ENCODE results near the gene FAM3B. TPM values are rescaled to one million over a fixed set of nuclear protein-coding genes. Genes with fewer than 3 reads are reported as not detected.
"Not testable (repeated sequence)": the region's sequence is repeated elsewhere in the genome, so short reads cannot be mapped to it uniquely, and the experiment has no call there.

Gene FAM3B
- total RNA-seq, 1 donor from 2014 or later, result not detected

DNA sequence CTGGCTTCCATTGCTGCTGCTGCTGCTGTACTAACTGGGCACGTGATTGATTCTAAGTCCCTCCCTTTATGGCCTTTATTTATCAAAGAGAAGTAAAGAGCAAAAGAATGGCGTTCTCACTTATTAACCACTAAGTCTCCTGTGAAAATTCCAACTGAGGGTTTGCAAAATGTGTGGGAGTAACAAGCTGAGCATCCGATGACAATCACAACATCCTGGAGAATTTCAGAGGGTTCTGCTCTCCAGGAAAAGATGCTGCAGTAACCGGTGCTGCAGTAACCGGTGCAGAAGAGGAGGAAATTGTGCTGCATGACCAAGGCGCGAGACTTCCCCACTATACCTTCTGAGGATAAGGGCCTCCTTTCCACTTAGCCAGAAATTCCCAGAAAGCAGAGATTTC, 32.5 kb downstream of the FAM3B start:
- DNase-seq (ENCODE audit: extremely low read depth, low read depth, low spot score), result no peak

DNA sequence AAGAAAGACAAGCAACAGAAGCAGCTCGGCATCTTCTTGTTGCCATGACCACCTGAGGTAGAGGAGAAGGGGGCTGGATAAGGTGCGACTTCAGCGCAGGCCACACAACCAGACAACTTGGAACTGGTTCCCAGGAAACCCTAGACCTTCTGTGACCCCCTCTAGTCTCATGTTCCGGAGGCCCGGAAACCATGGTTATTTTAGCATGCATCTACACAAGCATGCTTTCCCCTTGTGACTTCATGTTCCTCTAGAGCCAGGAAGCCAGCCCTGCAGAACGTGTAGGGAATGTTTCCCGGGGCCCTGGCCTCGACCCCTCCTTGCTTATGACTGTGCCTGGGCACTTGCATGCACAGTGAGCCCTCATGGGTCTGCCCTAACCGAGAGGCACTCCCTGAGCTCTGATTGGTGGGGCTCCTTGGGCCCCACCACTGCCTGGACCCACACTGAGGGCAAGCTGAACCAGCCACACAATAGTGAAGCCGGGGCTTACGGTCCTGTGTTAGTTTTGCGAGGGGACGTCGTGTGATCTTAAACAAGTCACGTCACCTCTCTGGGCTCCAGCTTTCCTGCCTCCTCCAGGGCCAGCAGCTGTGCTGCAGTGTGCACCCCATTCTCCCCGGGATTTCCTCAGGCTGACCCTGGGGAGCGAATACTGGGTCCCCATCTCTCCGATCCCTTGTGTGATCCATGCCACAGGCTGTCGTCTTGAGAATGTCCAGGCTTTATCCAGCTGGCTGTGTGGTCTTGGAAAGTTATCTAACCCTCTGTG, 33.2 kb downstream of the FAM3B start:
- no peak for DNase-seq (ENCODE audit: extremely low read depth, low read depth, low spot score)

DNA sequence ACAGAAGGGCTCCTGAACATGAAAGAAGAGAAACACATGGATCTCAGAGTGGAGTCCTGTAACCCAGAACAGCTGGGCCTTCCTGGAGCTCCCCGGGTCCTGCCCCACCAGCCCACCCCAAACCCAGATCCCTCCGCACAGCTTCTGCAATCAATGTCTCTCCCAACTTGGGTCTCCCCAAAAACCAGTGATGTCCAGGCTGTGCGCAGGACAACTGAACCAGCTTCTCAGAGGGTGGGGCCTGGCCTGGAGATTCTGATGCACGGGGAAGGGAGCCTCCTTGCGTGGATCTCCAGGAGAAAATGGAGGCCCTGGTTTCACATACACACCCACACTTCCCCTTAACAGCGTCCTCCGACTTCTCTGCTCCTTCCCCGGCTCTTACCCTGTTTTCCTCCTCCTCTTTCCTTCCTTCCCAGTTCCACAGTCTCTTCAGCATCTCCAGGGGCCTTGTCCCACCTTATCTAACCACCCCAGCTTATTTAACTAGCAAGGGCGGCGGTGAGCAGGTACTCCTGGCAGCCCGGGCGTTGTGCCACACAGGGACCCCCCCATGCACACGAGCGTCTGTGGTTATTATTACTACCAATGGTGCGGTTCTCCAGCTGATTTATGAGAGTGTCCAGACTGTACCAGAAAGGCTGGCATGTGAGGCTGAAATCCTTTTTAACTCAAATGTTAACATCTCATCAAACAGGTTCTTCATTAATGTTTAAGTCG, 34.0 kb downstream of the FAM3B start:
- DNase-seq (ENCODE audit: extremely low read depth, low read depth, low spot score), result no peak

DNA sequence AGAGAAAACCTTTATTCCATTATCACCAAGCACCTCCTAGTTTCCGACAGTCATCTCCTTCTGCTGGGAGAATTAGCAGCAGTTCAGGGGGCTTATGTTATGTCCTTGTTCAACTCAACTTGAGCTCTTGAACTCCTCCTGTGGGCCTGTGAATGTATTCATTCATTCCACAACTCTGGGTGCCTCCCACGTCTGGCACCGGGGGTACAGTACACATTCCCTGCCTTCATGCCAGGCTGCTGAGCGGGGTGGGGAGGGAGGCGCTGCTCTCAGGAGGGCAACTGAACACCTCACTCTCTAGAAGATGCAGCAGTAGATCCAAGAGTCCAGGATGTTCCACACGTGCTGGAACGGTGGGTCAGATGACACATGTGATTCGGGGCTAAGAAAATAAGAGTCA, 40.9 kb downstream of the FAM3B start:
- DNase-seq (ENCODE audit: extremely low read depth, low read depth, low spot score), result no peak

DNA sequence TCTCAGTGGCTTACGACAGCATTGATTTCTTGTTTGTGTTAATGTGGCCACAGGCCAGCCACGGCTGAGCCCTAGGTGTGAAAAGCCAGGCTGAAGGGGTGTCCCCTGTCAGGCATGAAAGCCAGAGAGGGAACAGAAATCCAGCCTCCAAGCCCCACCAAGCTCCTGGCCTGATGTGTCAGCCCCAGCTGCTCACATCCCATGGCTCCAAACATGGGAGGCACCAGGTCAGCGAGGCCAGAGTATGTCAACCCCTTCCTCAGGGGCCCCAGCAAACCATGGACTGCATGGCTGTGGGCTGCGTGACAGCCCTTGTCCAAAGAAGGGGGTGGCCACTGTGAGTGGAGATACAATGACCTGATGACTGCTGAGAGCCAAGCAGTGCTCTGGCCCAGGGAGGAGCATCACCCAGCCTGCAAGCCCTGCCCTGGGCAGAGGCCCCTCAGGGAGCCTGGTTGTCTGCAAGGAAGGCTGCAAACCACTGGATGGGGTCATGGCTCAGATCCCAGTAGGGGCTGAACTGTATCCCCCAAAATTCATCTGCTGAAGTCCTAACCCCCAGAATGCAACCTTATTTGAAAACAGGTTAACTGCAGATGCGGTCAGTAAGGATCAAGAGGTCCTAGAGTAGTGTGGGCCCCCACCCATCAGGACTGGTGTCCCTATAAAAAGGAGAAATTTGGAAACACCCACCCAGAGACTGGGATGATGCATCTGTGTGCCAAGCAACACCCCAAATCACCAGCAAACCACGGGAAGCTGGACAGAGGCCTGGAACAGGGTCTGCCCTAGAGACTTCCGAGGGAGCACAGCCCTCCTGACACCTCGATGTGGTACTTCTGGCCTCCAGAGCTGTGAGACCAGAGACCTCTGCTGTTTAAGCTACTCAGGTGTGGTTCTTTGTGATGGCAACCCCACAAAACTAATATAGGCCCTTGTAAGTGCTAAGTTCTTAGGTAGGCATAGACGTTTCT, 41.9 kb downstream of the FAM3B start:
- no peak for DNase-seq (ENCODE audit: extremely low read depth, low read depth, low spot score)

DNA sequence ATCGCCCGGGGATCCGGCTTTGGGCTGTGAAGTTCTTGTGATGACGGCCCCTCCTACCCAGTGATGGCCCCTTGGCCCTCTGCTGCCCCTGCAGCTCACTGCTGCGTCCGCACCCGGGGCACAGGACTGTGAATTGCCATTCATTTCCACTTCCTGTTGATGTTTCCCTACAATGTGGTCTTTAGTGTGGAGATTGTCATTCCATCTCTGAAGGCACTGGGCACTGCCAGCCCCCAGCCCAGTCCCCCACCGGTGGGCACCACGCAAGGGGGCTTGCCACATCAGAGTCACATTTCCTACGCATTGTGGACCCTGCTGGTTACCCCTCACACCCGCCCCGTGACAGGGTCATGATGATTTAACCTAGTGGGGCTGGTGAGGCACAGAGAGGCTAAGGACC, 42.7 kb downstream of the FAM3B start:
- no peak for DNase-seq (ENCODE audit: extremely low read depth, low read depth, low spot score)

DNA sequence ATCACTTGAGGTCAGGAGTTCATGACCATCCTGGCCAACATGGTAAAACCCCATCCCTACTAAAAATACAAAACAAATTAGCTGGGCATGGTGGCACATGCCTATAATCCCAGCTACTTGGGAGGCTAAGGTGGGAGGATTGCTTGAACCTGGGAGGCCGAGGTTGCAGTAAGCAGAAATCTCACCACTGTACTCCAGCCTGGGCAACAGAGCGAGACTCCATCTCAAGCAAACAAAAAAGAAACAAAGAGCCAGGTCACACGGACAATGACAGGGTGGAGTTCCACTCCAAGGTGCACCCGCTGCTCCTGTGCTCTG, 43.1 kb downstream of the FAM3B start:
- DNase-seq (ENCODE audit: extremely low read depth, low read depth, low spot score), result not testable (repeated sequence)

DNA sequence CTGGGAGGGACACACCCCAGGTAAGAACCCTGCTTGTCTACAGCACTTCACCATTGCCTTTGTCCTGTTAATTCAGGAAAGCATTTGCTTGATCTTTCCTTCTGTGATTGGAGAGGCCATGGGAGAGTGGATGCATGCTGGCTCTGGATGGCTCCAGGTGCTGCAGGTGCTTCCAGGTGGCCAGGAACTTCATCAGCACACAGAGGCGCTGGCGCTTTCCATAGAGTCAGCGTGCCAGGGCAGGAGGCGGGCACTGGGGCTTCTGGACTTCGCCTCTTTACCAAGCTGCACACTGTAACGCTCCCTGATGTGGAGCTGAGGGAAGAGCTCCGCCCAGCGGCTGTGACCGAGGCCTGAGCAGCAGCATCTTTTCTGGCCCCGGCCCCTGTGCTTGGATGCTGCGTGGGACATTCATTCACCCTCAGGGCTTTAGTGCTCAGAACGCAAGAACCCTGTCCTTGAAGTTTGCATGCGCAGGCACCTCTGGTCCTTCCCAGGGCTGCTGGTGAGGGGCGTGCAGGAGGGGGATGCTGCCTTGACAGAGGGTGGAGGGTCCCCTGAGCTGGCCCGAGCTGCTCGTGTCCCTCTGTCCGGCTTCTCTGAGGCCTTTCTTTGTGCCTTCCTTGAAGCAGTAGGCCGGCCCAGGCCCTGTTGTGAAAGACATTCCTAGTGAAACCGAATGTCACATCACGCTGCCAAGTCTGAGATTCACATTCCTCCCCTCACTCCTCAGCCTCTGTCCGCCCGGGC, 43.6 kb downstream of the FAM3B start:
- DNase-seq (ENCODE audit: extremely low read depth, low read depth, low spot score), result no peak

DNA sequence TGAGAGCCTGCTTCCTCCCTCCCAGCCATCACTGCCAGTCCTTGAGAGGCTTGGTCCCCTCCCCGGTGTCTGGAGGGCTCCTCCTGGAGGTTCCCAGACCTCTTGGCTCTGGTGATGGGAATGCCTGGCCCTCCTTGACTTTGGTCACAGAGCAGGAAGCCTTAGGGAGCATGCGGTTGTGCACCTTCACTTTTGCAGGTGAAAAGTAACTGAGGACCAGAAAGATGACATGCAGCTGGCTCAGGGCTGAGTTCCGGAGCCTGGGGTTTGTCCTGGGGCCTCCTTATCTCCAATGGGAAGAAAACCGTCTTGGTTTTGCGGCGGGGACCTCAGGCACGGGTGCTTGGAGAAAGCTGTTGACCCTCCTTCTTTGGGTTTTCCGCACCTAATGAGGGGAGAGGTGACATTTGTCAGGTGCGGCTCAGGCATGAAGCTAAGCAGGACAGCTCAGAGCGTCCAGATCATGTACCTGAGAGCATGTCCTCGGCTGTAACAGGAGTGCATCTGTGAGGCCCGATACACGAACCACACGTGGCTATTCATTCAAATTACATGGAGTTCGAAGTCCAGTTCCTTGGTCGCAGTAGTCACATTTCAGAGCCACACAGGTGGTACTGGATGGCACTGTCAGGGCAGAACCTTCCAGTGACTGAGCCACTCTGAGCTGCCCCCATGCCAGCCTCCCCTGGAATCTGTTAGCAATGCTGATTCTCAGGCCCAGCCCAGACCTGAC, 44.6 kb downstream of the FAM3B start:
- DNase-seq (ENCODE audit: extremely low read depth, low read depth, low spot score), result no peak

DNA sequence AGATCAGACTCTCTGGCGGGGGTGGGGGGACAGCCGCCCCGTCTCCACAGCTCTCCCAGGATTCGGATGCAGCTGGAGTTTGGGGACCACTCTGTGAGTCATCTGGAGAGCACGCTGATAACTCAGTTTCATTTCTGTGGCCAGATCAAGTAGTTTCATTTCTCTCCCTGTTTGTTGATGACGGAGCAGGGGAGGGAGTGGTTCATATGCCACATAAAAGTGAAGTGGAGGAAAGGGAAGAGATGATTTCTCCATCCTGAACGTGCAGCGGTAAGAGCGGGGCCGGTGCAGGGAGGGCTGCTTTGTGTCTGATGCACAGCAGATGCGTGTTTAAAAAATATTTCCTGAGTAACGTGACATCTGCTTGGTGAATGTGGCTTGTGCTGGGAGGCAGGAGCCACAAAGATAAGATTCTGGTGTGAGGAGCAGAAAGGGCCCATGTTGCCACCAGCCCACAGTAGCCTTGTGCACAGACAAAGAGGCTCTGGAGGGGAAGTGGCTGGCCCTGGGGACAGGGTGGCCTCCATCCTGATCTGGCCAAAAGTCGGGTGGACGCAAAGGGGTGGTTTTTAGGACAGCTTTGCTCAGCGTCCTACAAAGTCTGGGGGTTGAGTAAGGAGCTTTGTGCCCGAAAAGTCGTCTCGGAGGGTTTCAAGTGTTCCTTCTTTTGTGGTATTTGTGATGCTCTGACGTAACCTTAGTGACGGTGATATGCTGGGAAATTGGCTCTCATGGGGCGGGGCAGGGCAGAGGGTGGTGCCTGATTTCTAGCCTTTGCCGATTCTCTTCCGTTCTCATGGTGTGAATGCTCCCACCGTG, 45.4 kb downstream of the FAM3B start, which contains the start of gene MX2:
Gene MX2 (plus strand): TSS at position 242 of the 819 bp plus-strand sequence. CDS start 14,880 bp downstream, outside the sequence.
- DNase-seq (ENCODE audit: extremely low read depth, low read depth, low spot score), result no peak

DNA sequence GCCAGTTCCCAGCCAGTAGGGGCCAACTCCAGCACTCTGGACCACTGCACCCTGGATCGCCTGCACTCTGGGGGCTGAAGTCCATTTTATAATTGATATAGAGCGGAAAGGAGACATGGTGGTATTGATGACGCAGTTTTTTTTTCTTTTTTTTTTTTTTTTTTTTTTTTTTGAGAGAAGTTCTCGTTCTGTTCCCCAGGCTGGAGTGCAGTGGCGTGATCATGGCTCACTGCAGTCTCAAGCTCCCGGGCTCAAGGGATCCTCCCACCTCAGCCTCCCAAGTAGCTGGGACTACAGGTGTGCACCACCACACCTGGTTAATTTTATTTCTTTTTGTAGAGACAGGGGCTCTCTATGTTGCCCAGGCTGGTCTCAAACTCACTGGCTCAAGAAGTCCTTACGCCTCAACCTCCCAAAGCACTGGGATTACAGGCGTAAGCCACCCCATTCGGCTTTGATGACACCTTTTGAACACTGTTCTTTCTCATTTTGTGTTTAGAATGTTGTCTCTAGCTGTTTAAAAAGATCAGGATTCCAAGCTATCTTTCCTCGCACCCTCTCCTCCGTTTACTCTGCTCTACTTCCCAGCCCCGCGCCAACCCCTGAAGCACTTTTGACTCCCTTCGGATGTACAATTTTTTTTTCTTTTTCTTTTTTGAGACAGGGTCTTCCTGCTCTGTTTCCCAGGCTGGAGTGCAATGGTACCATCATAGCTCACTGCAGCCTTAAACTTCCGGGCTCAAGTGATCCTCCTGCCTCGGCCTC, 46.2 kb downstream of the FAM3B start:
- DNase-seq (ENCODE audit: extremely low read depth, low read depth, low spot score), result no peak

DNA sequence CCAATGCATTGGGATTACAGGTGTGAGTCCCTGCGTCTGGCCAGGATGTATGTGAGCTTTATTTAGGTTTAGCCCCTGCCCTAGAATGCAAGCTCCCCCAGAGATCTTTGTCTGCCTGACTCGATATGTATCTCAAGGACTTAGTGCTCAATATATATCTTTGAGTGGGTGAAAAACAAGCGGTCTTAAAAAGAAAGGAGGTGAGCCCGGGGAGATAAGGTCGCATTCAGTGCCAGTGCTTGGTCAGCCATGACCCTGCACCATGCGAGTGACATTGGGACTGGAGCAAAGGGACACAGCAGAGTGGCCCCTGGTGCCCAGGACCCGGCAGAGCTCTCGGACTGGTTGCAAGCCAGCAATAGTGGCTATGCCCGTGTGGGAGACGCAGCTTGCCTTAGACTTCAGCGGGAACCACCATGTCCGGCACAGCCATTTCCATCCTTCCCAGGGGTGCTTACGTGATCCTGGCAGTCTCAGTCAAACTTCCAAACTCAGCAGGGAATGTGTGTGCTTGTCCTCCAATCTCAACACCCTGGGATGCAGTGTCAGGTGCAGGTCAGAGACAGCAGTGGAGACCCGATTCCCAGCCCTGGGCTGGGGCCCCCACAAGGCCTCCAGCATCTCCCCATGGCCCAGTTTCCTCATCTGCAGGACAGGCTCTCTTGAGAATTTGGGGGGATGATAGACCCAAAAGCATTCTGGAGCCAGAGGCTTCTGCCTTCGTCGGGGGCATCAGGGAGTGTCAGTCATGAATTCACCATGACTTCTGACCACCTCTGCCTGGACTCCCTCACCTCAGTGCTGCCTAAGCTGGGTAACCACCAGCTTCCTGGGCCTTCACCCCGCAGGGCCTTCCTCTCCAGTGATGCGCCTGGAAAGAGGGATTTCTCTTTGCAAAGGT, 47.0 kb downstream of the FAM3B start:
- DNase-seq (ENCODE audit: extremely low read depth, low read depth, low spot score), result no peak

DNA sequence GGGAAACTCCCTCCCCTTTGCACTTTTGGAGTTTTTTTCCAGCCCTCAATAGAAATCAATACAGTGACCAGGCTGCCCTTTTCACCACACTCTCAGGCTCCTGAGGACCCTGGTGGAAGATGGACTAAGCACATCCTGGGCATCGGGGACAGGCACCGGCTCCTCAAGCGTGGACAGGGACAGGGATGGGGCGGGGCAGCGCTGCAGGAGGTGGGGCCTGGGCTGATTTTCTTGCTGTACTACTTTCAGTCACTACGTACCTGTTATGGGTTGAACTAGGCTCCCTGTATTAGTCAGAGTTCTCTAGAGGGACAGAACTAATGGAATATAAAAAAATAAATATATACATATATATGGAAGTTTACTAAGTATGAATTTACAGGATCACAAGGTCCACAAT, 47.7 kb downstream of the FAM3B start:
- no peak for DNase-seq (ENCODE audit: extremely low read depth, low read depth, low spot score)

DNA sequence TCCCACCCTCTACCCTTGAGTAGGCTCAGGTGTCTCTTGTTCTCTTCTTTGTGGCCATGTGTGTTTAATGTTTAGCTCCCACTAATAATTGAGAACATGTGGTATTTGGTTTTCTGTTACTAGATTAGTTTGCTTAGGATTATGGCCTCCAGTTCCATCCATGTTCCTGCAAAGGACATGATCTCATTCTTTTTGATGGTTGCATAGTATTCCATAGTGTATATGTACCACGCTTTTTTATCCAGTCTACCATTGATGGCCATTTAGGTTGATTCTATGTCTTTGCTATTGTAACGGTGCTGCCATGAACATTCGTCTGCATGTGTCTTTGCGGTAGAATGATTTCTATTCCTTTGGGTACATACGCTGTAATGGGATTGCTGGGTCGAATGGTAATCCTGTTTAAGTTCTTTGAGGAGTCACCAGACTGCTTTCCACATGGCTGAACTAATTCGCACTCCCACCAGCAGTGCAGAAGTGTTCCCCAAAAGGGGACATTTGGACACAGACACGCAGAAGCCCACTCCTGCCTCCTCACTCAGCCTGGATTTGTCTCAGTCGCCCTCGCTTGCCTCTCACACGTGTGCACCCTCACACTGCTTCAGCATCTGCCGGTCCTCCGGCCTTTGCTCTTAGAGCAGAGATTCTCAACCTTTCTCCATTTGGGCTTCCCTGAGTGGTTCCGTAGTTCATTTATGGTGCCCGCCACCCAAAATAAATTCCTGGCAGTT, 48.9 kb downstream of the FAM3B start:
- DNase-seq (ENCODE audit: extremely low read depth, low read depth, low spot score), result no peak

DNA sequence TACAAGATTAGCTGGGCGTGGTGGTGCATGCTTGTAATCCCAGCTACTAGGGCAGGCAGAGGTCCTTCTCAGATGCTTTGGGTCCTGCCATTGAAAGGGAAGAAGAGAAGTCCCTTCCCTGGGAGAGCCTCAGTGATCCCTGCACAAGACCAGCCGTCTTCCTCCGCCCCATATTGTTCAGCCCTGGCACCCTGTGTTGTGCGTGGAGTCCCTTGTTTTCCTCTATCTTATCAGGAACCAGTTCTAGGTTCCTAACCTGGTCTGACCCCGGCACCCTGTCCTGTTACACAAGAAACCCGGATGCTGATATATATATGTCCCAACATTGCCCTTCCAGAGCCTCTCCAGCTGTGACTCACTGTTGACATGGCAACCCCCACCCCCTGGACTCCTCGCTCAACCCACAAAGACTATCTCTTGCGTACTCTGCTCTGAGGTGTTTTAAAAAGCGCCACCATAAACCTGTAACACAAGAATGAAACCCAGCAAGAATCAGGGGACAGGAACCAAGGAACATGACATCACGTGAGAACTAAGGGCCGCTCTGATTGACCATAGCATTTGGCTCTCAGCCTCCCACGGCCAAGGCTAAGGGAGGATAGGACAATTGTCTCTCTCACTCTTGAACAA, 50.0 kb downstream of the FAM3B start:
- no peak for DNase-seq (ENCODE audit: extremely low read depth, low read depth, low spot score)

DNA sequence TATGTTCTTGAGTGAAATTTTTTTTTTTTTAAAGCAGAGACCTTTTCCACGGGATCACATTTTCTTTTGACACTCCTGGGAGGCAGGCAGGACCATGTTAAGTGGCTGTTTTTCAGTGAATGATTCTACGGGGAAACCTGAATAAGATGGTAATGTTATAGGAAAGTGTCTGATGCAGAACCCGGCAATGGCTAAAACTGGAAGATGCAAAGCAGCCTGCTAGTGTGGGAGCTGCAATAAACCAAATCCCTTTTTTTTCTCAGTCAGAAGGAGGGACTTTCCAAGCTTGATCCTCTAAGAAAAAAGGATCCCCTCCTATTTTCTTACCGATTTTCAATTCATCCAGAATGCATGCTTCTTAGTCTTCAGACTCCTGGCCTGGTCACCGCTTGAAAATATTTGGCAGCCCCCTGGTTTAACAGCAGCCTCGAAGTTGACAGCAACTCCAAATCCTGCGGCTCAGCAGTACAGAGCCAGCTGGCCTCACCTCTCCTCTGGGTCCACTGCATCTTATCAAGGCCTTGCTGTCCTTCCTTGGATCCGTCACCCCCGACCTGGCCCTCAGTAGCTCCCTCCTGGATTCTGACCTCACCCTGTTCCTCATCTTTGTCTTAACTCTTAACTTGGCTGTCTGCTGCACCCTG, 50.8 kb downstream of the FAM3B start:
- DNase-seq (ENCODE audit: extremely low read depth, low read depth, low spot score), result no peak

Data from glomerular endothelial cell (primary cell).